D341Med (cell line): ENCODE results near the gene ZNF839.
"Not testable (repeated sequence)": the region's sequence is repeated elsewhere in the genome, so short reads cannot be mapped to it uniquely, and the experiment has no call there.

Experiments
- DNase-seq: peaks from one replicate; pipeline ENCODE4 v3.0.0; 2012; ENCODE audit warnings: low spot score

Gene ZNF839

GRCh38 chr14:102319351-102320032 is at the start of gene ZNF839:
Gene ZNF839 (plus strand): TSS chr14:102319746. CDS start chr14:102319766, 20 bp downstream.
- peak; percentile 90 for DNase-seq

- DNase-seq = no peak
These were observed 47.2 kb upstream of the ZNF839 start for GRCh38 chr14:102272392-102272791.

DNA sequence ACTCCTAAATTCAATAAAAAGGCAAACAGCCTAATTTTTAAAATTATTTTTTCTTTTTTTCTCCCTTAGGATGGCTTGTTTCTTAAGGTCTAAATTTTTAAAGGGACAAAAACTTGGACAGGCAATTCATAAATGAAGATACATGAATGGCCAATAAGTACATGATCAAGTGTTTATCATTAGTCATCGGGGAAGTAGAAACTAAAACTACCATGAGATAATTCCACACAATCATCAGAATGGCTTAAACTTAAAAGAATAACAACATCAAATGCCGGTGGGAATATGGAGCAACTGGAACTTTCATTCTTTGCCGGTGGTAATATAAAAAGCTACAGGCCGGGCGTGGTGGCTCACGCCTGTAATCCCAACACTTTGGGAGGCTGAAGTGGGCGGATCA is 43.7 kb upstream of the ZNF839 start:
- no peak for DNase-seq

DNA sequence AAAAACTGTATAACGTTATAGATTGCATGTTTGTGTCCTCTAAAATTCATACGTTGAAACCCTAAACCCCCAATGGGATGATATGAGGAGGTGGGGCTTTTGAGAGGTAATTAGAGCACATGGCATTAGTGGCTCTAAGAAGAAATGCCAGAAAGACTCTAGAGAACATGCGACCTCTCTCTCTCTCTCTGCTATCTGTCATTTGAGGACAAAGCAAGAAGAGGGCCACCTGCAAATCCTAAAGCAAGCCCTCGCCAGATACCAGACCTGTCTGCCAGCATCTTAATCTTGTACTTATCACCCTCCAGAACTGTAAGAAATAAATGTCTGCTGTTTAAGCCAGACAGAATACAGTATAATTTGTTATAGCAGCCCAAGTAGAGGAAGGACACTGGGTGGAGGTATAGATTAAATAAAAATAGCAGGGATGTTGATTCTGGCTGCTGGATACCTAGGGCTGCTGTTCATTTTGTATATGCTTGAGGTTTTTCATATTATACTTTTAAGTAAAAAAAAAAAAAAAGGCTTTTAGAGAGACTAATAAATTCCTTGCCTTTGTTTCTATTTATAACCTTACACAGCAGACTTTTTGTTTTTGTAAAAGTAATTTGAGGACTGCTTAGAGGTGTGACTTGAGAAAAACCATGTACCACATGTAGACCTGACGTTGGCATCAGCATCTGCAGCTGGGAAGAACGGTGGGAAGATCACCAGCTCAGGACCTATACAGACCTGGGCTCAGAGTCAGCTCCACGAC is 41.5 kb upstream of the ZNF839 start:
- DNase-seq = no peak

DNA sequence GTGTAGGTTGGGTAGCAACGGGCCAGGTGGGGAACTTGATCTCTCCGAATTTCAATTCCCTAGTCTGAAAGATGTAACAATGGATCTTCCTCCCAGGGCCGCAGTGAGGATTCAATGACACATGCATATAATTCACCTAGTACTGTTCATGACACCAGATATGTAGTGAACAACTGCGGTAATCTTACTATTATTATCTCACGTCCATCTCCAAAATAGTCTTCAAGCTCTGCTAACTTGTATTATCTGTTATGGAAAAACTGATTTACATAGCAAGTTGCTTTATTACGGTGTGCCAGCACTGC is 41.0 kb upstream of the ZNF839 start:
- DNase-seq = no peak

- no peak for DNase-seq
These were observed 40.3 kb upstream of the ZNF839 start for GRCh38 chr14:102279282-102279681.

GRCh38 chr14:102279688-102280348 is 39.7 kb upstream of the ZNF839 start:
- DNase-seq = no peak

- DNase-seq = no peak
These were observed 39.1 kb upstream of the ZNF839 start for GRCh38 chr14:102280376-102280962.

DNA sequence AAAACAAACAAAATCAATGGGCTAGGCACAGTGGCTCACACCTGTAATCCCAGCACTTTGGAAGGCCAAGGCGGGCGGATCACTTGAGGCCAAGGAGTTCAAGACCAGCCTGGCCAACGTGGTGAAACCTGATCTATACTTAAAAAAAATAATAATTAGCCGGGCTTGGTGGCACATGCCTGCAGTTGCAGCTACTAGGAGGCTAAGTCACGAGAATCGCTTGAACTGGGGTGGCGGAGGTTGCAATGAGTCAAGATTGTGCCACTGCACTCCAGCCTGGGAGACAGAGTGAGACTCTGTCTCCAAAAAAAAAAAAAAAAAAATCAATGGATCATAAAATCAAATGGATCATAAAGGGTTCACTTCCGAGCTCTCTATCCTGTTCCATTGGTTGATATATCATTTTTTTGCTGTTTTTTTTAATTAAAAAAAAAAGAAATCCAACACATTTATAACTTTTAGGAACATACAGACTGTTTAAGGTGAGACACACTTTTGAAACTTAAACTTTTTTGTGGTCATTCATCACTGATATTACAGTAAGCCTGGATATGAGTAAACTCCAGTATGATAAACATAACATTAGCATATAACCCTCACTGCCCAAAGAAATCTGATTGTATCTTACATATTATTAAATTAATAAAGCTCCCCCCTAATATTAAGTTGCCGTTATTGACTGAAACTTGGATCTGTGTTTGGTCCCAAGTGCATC is 36.6 kb upstream of the ZNF839 start:
- no peak for DNase-seq

- no peak for DNase-seq
These were observed 35.9 kb upstream of the ZNF839 start for GRCh38 chr14:102283631-102284129.

DNA sequence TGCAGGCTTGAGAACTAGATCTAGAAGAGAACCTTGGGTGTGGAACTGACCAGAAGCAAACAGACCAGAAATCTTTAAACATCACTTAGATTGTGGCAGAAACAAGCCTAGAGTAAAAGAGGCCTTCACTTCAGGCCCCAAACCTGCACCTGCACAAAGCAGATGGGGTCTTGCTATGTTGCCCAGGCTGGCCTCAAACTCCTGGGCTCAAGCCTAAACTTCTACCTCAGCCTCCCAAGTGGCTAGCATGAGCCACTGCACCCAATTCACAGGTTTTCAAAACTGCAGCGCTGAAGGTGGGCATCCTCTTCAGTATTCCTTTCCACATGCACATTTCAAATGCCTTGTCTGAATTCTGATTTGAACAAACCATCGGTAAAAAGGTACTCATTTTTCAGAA is 34.4 kb upstream of the ZNF839 start:
- DNase-seq = no peak

- DNase-seq = no peak
These were observed 31.4 kb upstream of the ZNF839 start for GRCh38 chr14:102288139-102288538.

DNA sequence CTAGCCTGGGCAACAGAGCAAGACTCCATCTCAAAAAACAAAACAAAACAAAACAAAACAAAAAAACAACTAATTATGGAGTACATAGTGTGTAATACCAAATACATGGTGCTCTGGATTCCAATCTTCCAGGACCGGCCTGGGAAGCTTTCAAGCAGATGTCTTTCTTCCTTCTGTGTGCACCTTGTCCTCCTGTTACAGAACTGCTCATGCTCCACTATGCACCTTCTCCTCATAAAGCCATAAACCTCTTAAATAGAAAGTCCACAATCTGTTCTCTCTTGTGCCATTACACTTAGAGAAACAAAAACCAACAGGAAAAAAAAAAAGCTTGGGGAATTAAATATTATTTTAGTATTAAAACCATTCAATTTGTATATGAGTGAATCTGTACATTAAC is 27.1 kb upstream of the ZNF839 start:
- no peak for DNase-seq

DNA sequence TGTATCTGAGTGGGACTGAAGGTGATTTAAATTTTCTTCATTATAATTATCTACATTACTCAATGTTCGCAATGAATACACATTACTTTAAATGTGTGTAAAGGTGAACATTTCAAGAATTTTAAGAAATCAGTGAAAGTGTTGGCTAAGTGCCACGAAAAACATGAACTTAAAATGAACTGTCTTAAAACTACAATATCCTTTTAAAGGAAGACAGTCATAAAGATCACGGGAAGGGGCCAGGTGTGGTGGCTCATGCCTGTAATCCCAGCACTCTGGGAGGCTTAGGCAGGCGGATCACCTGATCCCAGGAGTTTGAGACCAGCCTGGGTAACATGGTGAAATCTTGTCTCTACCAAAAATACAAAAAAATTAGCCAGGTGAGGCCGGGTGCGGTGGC is 25.8 kb upstream of the ZNF839 start:
- no peak for DNase-seq

DNA sequence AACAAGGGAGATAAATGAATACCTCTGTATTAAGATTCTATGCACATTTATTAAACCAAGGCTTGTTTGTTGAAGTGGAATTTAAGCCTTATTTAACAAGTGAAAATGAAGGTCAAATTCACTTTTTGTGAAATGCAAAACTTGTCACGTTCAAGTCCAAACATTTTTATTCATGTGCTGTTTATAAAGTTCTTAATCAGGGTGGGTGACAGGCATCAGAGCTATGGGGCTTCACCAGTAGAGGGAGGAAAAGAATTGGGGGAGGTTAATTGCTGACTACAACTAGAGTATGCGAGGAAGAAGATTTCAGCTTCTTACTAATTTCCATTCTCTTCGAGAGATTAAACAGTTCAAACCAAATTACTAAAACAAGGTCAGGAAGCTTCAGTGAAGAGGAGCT is 24.3 kb upstream of the ZNF839 start:
- peak; percentile 40 for DNase-seq

DNA sequence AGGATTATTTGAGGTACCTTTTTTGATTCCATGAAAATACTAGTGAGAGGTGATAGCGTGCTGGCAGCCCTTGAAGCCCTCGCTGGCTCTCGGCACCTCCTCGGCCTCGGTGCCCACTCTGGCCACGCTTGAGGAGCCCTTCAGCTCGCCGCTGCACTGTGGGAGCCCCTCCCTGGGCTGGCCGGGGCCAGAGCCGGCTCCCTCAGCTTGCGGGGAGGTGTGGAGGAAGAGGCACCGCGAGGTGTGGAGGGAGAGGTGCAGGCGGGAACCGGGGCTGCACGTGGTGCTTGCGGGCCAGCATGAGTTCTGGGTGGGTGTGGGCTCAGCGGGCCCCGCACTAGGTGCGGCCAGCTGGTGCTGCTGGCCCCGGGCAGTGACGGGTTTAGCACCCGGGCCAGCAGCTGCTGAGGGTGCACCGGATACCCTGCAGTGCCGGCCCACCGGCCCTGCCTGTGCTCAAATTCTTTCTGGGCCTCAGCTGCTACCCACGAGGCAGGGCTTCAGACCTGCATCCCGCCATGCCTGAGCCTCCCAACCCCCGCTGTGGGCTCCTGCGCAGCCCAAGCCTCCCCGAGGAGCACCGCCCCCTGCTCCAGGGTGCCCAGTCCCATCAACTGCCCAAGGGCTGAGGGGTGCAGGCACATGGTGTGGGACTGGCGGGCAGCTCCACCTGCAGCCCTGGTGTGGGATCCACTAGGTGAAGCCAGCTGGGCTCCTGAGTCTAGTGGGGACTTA is 21.9 kb upstream of the ZNF839 start:
- DNase-seq = no peak

DNA sequence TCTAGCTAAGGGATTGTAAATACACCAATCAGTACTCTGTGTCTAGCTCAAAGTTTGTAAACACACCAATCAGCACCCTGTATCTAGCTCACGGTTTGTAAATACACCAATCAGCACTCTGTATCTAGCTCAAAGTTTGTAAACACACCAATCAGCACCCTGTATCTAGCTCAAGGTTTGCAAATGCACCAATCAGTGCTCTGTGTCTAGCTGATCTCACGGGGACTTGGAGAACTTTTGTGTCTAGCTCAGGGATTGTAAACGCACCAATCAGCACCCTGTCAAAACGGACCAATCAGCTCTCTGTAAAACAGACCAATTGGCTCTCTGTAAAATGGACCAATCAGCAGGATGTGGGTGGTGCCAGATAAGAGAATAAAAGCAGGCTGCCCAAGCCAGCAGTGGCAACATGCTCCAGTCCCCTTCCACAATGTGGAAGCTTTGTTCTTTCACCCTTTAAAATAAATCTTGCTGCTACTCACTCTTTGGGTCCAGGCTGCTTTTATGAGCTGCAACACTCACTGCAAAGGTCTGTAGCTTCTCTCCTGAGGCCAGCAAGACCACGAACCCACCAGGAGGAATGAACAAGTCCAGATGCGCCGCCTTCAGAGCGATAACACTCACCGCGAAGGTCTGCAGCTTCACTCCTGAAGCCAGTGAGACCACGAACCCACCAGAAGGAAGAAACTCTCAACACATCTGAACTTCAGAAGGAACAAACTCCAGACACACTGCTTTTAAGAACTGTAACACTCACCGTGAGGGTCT is 21.1 kb upstream of the ZNF839 start:
- not testable (repeated sequence) for DNase-seq

- no peak for DNase-seq
These were observed 15.9 kb upstream of the ZNF839 start for GRCh38 chr14:102303664-102304063.

DNA sequence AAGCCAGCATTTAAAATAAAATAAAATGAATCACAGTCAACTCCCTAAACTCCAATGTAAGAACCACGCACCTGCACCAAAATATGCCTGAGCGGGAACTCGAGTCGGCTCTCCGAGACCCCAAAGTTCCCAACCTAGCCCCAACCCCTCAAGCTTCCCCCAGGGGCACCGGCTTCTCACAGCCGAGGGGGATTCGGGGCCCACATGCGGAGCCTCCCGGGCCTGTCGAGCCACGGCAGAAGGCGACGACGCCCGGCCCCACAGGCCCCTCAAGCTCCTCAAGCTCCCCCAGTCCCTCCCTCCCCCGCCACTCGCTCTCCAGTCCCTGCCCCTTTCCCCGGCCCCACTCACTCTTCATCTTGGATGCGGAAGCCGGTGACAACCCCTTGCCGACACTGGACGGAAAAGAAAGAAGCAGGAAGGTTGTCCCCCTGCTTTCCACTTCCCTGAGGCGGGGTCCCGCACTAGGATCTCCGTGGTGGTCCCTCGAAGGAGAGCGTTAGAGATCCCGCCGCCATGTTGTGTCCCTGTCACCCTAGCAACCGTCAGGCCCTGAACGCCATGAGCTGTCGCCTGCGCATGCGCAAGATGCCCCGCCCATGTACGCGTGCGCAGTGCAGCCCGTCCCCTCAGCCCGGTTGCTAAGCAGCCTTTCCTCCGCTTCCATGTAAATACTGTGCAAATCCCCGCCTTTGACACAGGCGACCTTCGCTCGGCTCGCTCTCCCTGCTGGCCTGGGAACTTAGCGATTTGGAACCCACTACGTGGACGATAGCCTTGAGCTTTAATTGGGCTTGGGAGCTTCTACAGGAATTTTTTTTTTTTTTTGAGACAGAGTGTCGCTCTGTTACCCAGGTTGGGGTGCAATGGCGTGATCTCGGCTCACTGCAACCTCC is 14.7 kb upstream of the ZNF839 start, which contains the start of gene MOK:
MOK (minus strand) TSS at position 554 of the 896 bp plus-strand sequence; CDS start at position 358, 196 bp downstream.
- peak; percentile 99 for DNase-seq
